Limb (tissue), 2 donors: ENCODE measurements around the gene NCAN.
A peak's percentile ranks its signal among the peaks of the same experiment; 100 is the strongest.
"Not testable (repeated sequence)": the region's sequence is repeated elsewhere in the genome, so short reads cannot be mapped to it uniquely, and the experiment has no call there.

ENCODE experiments used
- DNase-seq, 2 donors: peaks; one replicate each; pipeline ENCODE4 v3.0.0-alpha.2; 2016; ENCODE audit errors: extremely low spot score in 2 of 2

The NCAN gene

DNA sequence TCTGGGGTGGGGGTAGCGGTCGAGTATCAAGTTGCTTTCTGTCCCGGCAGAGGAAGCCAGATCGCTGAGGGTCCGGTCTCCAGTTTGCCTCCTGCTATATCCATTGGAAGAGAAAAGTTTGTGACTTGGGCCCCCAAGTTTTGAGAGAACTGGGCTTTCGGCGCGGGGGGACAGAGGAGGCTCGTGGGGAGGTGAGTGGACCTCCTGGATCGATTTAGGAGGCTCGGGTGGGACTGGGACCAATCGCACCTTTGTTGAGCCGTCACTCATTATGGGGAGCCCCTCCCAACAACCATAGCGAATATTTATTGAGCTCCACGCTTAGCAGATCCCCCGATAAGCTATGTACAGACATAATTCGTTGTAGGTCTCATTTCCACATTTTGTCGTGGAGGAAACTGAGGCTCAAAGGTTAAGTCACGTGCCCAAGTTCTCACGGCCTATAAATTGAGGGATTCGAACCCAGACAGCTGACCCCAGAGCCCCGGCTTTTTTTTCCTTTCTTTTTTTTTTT lies 18.8 kb upstream of the NCAN start:
- DNase-seq: no peak

- no peak for DNase-seq
Measured at GRCh38 chr19:19193926-19194325, 17.8 kb upstream of the NCAN start.

DNA sequence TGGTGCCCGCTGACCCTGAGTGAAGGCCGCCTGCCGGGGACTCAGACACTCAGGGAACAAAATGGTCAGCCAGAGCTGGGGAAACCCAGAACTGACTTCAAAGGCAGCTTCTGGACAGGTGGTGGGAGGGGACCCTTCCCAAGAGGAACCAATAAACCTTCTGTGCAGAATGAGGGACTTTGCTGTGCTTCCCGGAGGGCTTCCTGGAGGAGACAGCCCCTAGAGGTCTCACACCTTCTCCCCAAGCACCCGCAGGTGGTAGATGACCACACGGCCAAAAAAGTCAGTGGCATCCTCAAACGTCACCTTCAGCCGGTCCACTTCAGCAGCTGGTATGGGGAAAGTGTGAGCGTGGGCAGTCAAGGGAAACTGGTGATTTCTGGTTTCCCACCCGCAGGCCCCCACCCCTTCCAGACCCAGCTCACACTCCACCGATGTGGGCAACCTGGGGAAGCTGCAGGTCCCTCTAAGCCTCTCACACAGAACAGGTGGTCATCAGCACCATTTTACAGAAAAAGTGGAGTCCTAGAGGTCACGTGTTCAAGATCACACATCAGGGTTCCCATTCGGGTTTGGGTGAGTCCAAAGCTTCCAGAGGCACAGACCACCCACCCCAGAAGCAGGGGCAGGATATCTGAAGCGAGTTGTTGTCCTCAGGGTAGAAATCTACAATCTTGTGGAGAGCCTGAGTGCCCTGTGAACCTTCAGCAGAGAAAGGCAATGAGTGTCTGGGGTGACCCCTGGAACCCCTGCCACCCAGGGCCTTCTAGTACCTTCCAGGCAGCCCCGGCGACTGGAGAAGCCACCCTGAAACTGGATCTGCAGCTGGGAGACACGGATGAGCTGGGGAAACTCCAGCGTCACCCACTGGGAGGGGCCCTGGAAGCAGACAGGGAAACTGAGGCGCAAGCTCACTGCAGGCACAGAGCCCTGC lies 9.8 kb upstream of the NCAN start:
- no peak for DNase-seq

DNA sequence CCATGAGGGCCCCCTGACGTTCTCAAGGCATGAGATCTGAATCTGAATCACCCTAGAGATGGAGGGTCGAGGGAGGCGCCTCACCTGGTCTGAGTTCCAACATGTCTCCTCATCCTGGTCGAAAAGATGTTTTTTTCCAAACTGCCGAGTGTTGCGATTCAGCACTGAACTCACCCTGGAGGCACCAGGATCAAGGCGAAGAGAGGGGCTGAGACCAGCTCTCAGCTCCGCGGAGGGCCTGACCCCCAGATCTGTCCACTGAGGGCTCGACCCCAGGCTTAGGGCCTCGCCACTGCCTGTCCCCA lies 9.1 kb upstream of the NCAN start:
- DNase-seq: no peak

- peak; percentile 90 to 91 for DNase-seq
Measured at GRCh38 chr19:19203012-19203856, 8.5 kb upstream of the NCAN start, which contains the start of gene NR2C2AP. Gene NR2C2AP, minus strand, starts transcription at chr19:19203414. Its CDS starts 354 bp downstream, at chr19:19203060.

DNA sequence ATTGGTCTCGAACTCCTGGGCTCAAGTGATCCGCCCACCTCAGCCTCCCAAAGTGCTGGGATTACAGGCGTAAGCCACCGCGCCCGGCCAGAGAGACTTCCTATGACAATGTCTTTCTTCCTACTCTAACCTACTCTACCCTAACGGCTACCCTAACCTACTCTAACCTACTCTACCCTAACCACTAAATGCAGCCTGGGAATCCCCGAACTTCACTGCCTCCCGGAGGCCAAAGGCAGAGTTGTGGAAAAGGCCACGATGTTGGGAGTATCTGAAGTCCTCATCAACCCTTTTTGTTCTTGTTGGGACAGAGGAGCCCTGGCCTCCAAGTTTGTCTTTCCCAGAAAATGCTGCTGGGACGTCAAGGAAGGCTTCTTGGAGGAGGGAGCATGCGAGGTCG lies 7.6 kb upstream of the NCAN start:
- no peak for DNase-seq

DNA sequence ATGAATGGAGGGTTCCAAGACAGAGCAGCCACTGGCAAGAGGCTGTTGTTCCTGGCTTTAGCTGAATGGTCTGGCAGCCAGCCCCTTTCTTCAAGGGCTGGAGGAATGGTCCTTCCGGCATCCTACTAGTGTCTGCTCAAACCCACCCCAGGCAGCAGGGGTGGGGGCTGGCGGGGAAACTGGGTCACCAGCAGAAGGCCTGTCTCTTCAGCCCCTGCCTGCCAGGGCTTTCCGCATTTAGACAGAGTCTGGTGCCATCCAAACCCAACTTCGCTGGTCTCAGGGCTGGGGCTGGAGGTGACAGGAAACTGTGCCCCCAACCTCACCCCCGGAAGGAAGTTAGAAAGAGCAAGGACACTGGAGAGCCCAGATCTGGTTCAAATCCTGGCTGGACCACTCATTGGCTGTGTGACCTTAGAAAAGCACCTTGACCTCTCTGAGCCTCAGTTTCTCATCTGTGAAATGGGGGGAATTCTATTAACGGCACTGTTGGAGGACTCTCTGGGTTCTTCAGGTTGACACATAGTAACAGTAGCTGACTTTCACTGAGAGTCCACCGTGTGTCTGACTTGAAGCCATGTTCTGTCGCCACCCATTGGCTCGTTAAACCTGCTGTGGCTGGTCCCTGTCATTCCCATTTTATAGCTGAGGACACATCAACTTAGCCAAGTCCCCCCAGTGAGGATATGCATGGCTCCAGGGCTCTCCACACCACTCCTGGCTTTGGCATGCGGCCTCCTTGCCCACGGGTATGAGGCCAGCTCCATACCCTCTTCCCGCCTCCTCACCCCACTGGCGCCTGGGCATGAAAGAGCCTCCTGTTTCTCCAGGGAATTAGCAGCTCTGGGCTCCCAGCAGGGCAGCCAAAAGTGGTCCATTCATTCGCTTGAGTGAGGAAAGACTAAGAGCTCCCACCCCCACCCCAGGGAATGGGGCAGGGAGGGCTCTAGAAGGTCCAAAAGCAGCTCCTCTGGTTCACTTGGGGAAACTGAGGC lies 6.0 kb upstream of the NCAN start:
- no peak for DNase-seq

- DNase-seq: no peak
Measured at GRCh38 chr19:19206938-19207337, 4.8 kb upstream of the NCAN start.

DNA sequence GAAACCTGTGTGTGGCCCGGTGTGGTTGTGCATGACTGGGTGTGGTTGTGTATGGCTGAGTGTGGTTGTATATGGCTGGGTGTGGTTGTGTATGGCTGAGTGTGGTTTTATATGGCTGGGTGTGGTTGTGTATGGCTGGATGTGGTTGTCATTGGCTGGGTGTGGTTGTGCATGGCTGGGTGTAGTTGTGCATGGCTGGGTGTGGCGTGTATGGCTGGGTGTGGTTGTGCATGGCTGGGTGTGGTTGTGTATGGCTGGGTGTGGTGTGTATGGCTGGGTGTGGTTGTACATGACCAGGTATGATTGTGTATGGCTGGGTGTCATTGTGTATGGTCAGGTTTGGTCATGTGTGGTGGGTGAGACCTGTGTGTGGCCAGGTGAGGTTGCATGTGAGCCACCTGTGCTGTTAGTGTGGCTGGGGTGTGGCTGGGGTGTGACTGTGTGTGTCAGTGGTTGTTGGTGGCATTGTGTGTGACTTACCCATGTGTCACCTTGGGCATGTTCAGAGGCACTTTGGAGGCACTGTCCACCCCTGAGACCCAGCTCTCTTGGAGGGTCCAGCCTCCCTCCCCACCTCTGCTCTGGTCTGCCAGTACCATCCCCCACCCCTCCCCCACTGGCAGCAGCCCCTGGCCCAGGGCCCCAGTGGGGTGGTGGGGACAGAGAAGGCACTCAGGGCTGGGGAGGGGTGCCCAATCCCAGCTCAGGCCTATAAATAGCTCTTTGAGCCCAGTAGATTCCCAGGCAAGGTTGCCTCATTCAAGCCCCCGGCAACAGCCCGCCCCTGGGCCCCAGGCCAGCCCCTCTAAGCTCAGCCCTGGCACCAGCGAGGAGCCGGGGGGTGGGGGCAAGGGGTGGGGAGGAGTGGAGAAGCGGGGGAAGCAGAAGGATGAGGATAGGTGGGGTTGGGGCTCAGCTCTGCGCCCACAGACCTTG lies 3.9 kb upstream of the NCAN start:
- no peak for DNase-seq

DNA sequence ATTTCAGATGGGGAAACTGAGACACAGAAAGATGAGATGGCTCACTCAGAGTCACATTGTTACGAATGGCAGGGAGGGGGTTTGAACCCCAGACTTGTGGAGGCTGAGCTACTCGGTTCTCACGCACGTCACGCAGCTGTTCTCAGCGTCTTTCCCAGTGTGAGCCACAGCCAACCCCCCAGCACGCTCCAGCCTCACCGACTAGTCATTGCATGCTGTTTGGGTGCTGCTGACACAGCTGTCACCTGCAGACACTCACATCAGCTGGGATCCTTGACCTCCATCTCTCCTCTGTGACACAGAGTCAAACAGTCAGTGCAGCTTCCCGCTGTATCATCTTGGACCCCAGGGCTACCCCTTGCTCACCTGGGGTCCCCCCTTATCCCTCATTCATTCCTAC lies 2.4 kb upstream of the NCAN start:
- DNase-seq: no peak

GRCh38 chr19:19212916-19213315 lies 1.2 kb downstream of the NCAN start:
- no peak for DNase-seq

DNA sequence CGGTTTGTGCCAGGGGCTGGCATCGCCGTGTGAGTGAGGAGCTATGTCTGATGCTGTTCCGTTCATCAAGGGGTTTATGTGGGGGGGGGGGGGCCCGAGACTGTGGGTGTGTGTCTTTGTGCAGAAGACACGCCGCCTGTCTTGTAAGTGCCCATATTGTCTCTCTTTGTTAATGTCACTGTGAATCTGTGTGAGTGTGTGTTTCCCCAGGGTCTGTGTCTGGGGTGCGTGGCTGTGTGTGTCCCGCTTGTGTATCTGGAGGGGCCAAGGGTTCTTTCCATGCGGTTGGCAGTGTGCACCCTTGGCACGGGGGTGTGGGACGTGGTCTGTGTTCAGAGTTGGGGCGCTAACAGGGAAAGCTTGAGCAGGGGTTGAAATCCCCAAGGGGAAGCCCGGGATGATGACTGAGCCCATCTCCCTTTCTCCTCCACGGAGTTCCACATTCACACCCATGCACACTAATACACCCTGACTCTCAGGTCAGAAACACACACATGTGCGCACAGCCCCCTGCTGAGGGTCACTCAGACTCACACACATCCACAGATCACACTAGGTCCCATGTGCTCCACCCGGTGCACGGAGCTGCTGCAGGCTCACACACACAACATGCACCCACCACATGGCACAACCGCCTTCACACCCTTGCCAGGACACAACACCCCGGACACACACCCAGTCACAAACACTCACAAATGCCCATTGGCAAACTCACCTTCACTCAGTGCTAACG lies 1.8 kb downstream of the NCAN start:
- DNase-seq: no peak

GRCh38 chr19:19214159-19214490 lies 2.4 kb downstream of the NCAN start:
- DNase-seq: no peak

- DNase-seq: peak; percentile 61 to 85
Measured at GRCh38 chr19:19214892-19215291, 3.1 kb downstream of the NCAN start.

- DNase-seq: no peak
Measured at GRCh38 chr19:19215792-19216191, 4.0 kb downstream of the NCAN start.

DNA sequence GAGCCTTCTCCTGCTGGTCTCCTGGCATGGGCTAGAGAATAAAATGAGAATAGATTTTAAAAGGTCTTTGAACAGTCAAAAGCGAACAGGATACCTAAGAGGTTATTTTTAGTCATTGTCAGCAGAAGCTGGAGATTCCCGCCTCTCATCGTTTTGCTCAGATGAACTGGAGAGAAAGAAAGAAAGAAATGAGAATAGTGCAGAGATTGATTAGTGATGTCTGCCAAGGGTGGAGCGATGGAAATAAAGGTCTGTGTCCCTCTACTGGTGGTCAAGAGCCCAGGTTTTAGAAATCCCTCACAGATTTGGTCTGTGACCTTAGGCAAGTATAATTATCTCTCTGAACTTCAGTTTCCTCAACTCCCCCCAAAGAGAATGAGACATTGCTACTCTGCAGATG lies 5.3 kb downstream of the NCAN start:
- DNase-seq: no peak

- DNase-seq: no peak
Measured at GRCh38 chr19:19218911-19219310, 7.2 kb downstream of the NCAN start.

DNA sequence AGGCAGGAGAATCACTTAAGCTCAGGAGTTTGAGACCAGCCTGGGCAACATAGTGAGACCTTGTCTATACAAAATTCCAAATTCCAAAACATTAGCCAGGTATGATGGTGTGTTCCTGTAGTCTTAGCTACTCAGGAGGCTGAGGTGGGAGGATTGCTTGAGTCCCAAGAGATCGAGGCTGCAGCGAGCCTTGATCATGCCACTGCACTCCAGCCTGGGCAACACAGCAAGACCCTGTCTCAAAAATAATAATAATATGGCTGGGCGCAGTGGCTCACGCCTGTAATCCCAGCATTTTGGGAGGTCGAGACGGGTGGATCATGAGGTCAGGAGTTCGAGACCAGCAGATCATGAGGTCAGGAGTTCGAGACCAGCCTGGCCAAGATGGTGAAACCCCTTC lies 9.2 kb downstream of the NCAN start:
- DNase-seq: not testable (repeated sequence)

DNA sequence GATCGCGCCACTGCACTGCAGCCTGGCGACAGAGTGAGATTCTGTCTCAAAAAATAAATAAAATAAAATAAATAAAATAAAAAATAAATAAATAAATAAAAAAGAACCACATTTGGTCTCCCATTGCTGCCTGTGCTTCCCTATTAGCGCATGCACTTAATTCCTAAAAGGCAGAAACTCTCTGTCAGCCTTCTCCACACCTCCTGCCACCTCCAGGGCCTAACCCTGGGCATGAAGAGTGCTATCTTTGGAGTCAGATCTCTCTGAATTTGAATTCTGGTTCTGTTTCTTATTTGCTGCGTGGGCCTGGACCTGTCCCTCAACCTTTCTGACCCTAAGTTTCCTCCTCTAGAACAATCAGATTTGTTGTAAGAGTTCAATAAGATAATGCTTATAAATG lies 11.3 kb downstream of the NCAN start:
- DNase-seq: no peak
